RPMI7951 (cell line): Measurements from ENCODE around the gene MINDY1. TPM values are rescaled to one million over a fixed set of nuclear protein-coding genes. Genes with fewer than 3 reads are reported as not detected.

Experiments used
- DNase-seq: peaks from one replicate; pipeline ENCODE4 v3.0.0-alpha.2; 2012; ENCODE audit warnings: low read depth
- total RNA-seq: library from RNA; depleted of rRNA; stranded (reverse); fragments of >200 nt; shearing (Covaris generic); gene quantifications from 2 replicates; pipeline ENCODE4 v1.2.3, GENCODE V29; 2014

Gene MINDY1
- total RNA-seq, 1 experiment from 2014 or later, result 10.3 TPM

DNA sequence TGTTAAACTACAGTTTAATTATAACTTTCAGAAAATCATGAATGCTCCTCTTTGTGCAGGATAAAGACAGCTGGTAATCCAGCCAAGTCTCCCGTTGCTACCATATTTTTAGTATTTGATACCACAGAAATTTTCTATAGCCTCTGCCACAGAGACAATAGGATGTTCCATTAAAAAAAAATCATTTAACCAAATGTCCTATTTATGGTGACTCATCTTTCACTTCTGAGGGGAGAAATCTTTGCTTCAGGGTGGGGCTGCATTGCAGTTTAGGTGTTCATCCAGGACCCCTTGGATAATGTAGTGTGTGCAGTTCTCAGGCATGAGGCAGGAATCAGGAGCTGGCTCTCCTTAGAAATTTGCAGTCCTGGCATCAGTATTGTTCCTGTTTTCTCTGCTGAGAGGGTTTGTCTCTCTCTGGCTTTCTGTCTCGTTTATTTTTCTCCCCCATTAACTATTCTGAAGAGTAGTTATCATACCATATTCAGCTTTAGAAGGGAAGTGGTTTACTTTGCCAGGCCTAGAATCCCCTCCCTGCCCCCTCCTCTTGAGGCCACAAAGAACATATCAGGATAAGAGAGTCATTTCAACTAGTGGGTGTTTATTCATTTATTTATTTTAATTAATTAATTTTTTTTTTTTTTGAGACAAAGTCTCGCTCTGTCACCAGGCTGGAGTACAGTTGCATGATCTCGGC lies 4.6 kb upstream of the MINDY1 start:
- peak; percentile 6 for DNase-seq

GRCh38 chr1:151010346-151010726 lies 3.6 kb upstream of the MINDY1 start:
- no peak for DNase-seq

GRCh38 chr1:151009674-151010345 lies 3.1 kb upstream of the MINDY1 start:
- DNase-seq, result no peak

GRCh38 chr1:151009206-151009587 lies 2.5 kb upstream of the MINDY1 start:
- DNase-seq, result peak; percentile 6

DNA sequence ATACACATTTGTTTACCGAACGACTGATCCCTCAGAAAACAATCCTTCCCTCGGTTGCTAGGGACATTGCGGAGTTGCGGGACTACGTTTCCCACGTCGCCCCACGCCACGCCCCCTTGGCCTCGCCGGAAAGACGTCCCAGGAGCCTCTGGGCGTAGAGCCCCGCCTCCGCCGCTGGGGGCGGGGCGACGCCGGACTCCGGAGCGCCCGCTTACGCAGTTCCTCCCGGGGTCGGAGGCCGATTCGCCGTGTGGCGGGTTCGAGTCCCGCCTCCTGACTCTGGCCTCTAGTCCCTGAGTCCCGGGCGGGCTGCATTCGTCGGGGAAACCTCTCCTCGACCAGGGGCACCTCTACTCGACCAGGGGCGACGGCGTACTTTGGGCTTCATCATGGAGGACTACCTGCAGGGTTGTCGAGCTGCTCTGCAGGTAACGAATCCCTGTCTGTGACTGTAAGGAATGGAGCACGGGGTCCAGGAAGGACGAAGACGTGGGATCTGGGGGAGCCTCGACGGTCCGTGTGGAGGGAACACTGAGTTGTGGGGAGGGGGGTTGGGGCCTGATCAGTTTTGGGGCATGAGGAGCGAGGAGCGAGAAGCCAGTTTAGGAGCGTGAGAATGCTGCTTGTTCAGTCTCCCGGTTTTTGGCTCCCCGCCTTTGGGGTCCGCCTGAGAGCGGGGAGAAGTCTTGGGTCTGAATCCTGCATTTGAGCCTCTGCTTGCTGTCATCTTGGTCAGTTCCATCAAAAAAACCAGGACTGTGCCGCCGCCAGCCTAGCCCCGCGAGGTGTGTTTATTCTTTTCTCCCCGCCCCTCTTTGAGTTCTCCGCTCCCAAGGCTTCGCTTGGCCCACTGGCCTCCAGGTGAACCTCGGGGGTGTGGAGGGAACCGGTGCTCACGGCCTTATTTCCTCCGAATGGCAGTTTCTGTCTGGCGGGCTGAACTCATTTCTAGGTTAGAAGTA lies 1.8 kb upstream of the MINDY1 start, which contains the start of gene PRUNE1:
Gene PRUNE1 (plus strand): TSS at position 206 of the 962 bp plus-strand sequence. CDS start 184 bp downstream, at position 390.
- peak; percentile 94 for DNase-seq

- DNase-seq, result no peak
These were observed 1.1 kb upstream of the MINDY1 start for GRCh38 chr1:151007853-151008243.

- no peak for DNase-seq
These were observed 878 bp downstream of the MINDY1 start for GRCh38 chr1:151005729-151006319.

DNA sequence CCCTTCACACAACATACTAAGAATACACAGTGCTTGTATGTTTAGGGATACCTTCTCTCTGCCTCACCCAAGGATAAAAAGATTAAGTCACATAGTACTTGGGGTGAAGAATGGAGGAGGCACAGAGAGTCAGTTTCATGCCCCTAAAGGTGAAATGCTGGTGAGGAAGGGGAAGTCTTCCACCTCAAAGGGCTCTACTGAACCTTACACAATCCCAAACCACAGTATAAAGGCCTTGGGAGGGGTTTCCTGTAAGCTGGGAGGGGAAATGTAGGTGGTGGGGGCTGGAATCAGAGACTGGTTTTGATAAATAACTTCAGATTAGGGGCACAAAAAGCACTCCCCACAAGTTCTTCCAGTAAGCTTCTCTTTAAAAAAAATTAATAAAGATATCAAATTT lies 3.5 kb downstream of the MINDY1 start:
- DNase-seq, result no peak

DNA sequence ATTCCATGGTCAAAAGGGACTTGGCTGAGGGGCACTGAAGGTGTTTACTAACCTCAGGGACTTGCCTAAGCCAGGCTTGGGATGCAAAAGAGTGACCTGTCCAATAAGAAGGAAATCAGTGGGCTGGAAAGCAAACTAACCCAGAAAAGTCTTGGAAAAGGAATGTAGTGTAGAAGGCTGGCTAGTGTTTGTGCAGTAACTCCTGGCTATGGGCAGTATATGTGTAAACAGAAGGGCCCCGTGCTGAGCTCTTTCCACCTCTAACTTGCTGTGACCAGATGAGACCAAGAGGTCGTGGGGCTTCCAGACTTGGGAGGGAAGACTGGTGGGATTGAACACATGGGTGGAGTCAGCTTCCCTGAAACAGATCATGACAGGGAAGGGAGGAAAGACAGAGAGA lies 4.1 kb downstream of the MINDY1 start:
- no peak for DNase-seq

GRCh38 chr1:151002051-151002450 lies 4.7 kb downstream of the MINDY1 start:
- DNase-seq, result no peak

- no peak for DNase-seq
These were observed 5.1 kb downstream of the MINDY1 start for GRCh38 chr1:151001602-151002001.

GRCh38 chr1:151000408-151000807 lies 6.3 kb downstream of the MINDY1 start:
- no peak for DNase-seq

DNA sequence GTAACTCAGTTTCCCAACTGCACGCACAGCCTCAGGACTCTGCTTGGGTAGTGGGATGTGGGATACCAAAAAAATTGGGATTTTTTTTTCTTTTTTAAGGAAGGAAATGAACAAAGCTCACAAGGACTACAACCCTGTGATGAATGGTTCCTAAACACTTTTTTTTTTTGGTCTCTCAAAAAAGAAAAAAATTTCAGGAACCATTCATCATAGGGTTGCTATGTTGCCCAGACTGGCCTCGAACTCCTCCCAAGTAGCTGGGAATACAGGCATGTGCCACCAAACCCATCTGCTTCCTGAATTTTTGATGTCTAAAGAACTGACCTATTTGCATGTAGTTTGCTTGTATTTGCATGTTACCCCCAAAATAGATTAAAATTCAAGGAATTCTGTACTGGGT lies 6.8 kb downstream of the MINDY1 start:
- DNase-seq, result no peak

GRCh38 chr1:150999051-150999674 lies 7.5 kb downstream of the MINDY1 start:
- peak; percentile 96 for DNase-seq

DNA sequence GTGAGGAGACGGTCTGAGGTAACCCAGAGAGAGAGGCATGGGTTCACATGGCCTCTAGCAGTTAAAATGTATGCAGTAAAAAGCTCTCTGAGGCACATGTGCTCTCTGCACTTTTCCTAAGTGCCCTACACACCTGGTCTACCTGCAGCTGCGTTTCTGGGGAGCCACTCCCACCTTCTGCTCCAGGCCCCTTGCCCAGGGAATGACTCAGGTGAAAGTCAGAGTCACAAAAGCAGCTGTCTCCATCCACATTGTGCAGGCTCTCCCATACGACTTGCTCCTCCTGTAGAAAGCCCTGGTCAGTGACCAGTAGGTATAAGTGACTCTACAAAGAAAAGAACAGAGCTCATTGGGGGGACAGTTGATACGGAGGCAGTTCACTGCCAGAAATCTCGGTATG lies 8.8 kb downstream of the MINDY1 start:
- no peak for DNase-seq

- DNase-seq, result no peak
These were observed 9.4 kb downstream of the MINDY1 start for GRCh38 chr1:150997126-150997872.

DNA sequence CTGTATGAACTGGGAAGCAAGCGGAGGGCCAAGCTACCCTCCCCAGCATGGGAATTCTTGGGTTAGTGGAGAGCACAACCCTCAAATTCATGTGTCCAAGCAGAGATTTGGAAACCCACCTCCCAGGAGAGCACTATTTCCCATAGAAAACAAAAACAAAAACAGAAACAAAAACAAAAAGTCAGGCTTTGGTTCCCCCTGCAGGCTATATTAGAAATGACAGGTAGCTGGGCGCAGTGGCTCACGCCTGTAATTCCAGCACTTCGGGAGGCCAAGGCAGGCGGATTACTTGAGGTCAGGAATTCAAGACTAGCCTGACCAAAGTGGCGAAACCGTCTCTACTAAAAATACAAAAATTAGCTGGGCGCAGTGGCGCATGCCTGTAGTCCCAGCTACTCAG lies 10.8 kb downstream of the MINDY1 start:
- DNase-seq, result peak; percentile 27

DNA sequence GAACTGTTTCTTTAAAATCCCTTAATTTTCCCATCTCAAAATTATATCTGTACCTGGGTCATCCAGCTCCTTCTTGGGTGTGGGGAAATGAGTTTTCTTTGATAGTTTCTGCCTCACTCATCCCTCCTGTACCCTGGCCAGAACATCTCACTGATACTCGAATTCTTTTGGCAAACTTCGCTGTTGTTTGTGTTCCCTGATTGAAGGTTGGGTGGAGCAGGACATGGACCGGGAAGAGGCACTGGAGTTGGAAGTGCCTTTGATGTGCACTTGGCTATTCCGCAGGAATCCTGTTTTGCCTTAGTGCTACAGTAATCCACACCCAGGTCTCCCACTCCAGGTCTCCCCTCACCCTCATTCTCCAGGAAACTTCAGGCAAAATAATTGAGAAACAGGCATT lies 11.2 kb downstream of the MINDY1 start:
- no peak for DNase-seq

- no peak for DNase-seq
These were observed 12.5 kb downstream of the MINDY1 start for GRCh38 chr1:150994248-150994647.

- no peak for DNase-seq
These were observed 14.1 kb downstream of the MINDY1 start for GRCh38 chr1:150992626-150993025.

GRCh38 chr1:150987924-150988323 lies 18.8 kb downstream of the MINDY1 start:
- DNase-seq, result no peak
